ENCODE data around the gene FLOT2. TPM values are rescaled to one million over a fixed set of nuclear protein-coding genes. Genes with fewer than 3 reads are reported as not detected.
"Not testable (repeated sequence)": the region's sequence is repeated elsewhere in the genome, so short reads cannot be mapped to it uniquely, and the experiment has no call there.

Gene FLOT2
- total RNA-seq, 4 donors from 2014 or later, result 21.7 to 53.6 (median 41.9) TPM

- Histone ChIP-seq H3K9me3 (no peaks in the 10 kb centered on the region), H3K27ac (peak overlapping the region; percentile 87 to 98 (median 92)), H3K27me3 (no peaks in the 10 kb centered on the region), H3K36me3 (no peaks in the 10 kb centered on the region), H3K4me1 (peaks cover 0 to 31% (median 21%) of the 10 kb centered on the region in 4 donors), H3K4me3 (peak overlapping the region in 3 of 4 donors; percentile 75 to 96 (median 80))
- no peak for DNase-seq
- TF ChIP-seq POLR2A (IDR thresholded peaks at IDR 0.05) (no peak), CTCF (IDR thresholded peaks at IDR 0.05) (no peak)
These were observed 1.6 kb downstream of the FLOT2 start for GRCh38 chr17:28895794-28896447.

- not testable (repeated sequence) for H3K27me3 ChIP-seq, H3K4me3 ChIP-seq, H3K36me3 ChIP-seq, H3K9me3 ChIP-seq
- Histone ChIP-seq H3K27ac (peak overlapping the region; percentile 40 to 72 (median 60)), H3K4me1 (peaks cover 0 to 31% (median 20%) of the 10 kb centered on the region in 4 donors)
- DNase-seq, result peak in 2 of 3 donors; percentile 42 to 69
These were observed 4.0 kb downstream of the FLOT2 start for GRCh38 chr17:28893248-28894183.

DNA sequence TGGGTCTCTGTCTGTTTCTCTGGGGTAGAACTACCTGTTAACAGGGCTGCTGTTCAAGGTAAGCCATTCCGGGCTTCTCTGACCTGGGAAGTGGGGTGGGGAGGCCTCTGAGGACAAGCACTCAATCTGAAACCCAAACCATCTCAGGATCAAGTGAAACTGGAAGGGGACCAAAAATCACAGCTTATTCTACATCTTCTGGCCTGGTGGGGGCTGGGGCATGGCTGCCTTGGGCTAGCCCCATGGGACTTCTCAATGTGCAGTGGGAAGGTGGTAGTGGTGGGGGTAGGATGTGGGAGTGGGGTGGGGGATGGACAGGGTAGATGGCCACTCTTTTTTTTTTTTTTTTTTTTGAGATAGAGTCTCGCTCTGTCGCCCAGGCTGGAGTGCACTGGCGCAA, 5.5 kb downstream of the FLOT2 start:
- Histone ChIP-seq H3K36me3 (no peaks in the 10 kb centered on the region), H3K4me3 (no peak overlapping the region), H3K27ac (peak overlapping the region in 1 of 4 donors; percentile 62), H3K9me3 (no peaks in the 10 kb centered on the region), H3K4me1 (peaks cover 0 to 26% (median 19%) of the 10 kb centered on the region in 4 donors), H3K27me3 (no peaks in the 10 kb centered on the region)
- no peak for DNase-seq
- no peak for TF ChIP-seq CTCF (IDR thresholded peaks at IDR 0.05)
- no peak for TF ChIP-seq POLR2A (IDR thresholded peaks at IDR 0.05)

- DNase-seq, result no peak
- TF ChIP-seq CTCF (IDR thresholded peaks at IDR 0.05), result no peak
- no peak for TF ChIP-seq POLR2A (IDR thresholded peaks at IDR 0.05)
- H3K4me3 ChIP-seq, result no peak overlapping the region
- no peaks in the 10 kb centered on the region for H3K9me3 ChIP-seq
- peaks cover 0 to 22% (median 17%) of the 10 kb centered on the region in 4 donors for H3K4me1 ChIP-seq
- no peak overlapping the region for H3K27ac ChIP-seq
- no peaks in the 10 kb centered on the region for H3K36me3 ChIP-seq
- H3K27me3 ChIP-seq, result no peaks in the 10 kb centered on the region
These were observed 6.3 kb downstream of the FLOT2 start for GRCh38 chr17:28891201-28891600.

DNA sequence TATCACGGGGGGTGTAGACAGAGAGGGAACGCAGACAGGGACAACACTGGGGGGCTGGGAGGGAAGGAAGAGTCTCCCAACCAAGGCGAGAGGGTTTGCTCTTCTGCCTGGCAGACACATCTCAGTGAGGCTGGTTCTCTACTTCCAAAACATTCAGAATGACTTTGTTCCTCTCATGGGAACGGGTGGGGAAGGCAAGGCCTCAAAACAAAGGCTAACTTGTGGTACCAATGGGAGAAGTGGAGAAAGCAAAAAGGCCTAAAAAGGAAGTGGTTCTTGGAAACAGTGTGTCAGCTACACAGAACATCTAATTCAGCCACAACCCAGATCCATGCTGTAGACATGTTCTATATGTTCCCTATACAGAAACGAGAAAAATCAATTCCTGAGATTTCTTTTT, 7.5 kb downstream of the FLOT2 start:
- Histone ChIP-seq H3K9me3 (no peaks in the 10 kb centered on the region), H3K27ac (no peak overlapping the region), H3K27me3 (no peaks in the 10 kb centered on the region), H3K36me3 (peaks cover 0 to 8% (median 0%) of the 10 kb centered on the region in 3 donors), H3K4me3 (no peak overlapping the region), H3K4me1 (peaks cover 0 to 20% (median 12%) of the 10 kb centered on the region in 4 donors)
- DNase-seq, result no peak
- TF ChIP-seq POLR2A (IDR thresholded peaks at IDR 0.05), result no peak
- no peak for TF ChIP-seq CTCF (IDR thresholded peaks at IDR 0.05)

- H3K36me3 ChIP-seq, result peaks cover 0 to 19% (median 0%) of the 10 kb centered on the region in 3 donors
- no peaks in the 10 kb centered on the region for H3K9me3 ChIP-seq
- H3K27me3 ChIP-seq, result no peaks in the 10 kb centered on the region
- TF ChIP-seq POLR2A (IDR thresholded peaks at IDR 0.05) (no peak), CTCF (IDR thresholded peaks at IDR 0.05) (no peak)
- peak in 1 of 3 donors; percentile 41 for DNase-seq
- peak overlapping the region in 1 of 4 donors; percentile 47 for H3K27ac ChIP-seq
- H3K4me1 ChIP-seq, result peaks cover 0 to 14% (median 7%) of the 10 kb centered on the region in 4 donors
- no peak overlapping the region for H3K4me3 ChIP-seq
These were observed 8.7 kb downstream of the FLOT2 start for GRCh38 chr17:28888832-28889231.
